Hindlimb muscle (tissue), 1 donor: Measurements from ENCODE around the gene TMCO4. TPM values are rescaled to one million over a fixed set of nuclear protein-coding genes. Genes with fewer than 3 reads are reported as not detected.
"Not testable (repeated sequence)": the region's sequence is repeated elsewhere in the genome, so short reads cannot be mapped to it uniquely, and the experiment has no call there.

Experiments
- DNase-seq: peaks from one replicate; pipeline ENCODE4 v3.0.0-alpha.2; 2013
- polyA plus RNA-seq: library from polyadenylated mRNA; unstranded; fragments of 120-200 nt; gene quantifications from one replicate; pipeline ENCODE4 v1.2.1, GENCODE V29; 2013; ENCODE audit not compliant: insufficient read length

TMCO4 gene
- polyA plus RNA-seq, 1 donor: 2.1 TPM

DNA sequence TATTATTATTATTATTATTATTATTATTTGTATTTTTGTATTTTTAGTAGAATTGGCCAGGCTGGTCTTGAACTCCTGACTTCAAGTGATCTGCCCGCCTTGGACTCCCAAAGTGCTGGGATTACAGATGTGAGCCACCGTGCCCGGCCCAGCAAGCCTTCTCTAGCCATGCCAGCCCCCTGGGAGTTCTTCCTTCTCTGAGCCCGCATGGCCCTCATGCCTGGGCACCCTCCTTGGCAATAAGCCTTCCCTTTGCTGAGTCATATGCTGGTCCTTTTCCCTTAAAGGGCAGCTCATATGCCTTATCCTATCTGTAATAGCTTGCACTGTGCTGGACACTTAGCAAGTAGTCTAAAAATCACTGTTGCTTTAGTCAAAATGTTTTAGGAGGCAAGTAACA, 164.1 kb downstream of the TMCO4 start:
- no peak for DNase-seq

DNA sequence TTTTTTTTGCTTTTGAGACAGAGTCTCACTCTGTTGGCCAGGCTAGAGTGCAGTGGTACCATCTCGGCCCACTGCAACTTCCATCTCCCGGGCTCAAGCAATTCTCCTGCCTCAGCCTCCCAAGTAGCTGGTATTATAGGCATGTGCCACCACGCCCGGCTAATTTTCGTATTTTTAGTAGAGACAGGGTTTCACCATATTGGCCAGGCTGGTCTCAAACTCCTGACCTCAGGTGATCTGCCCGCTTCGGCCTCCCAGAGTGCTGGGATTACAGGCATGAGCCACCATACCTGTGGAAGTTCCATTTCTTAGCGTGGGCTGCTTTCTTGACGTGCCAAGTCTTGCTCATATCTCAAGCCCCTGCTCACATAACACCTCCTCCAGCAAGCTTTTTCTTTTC, 164.7 kb downstream of the TMCO4 start:
- not testable (repeated sequence) for DNase-seq

GRCh38 chr1:19633106-19633505, 166.6 kb downstream of the TMCO4 start:
- DNase-seq: no peak

Other genes starting within 250 kb of the TMCO4 start
- gene NBL1, start 155.6 kb downstream of the TMCO4 start, polyA plus RNA-seq: 25.9 TPM
- gene HTR6, start 135.0 kb downstream of the TMCO4 start, polyA plus RNA-seq: not detected
- not detected for gene RNF186, start 15.4 kb upstream of the TMCO4 start, polyA plus RNA-seq
- gene OTUD3, start 82.5 kb upstream of the TMCO4 start, polyA plus RNA-seq: 6.5 TPM
- not detected for gene PLA2G2E, start 123.7 kb upstream of the TMCO4 start, polyA plus RNA-seq
- gene PLA2G2A, start 179.7 kb upstream of the TMCO4 start, polyA plus RNA-seq: 3.6 TPM